K562 (cell line): ENCODE results near the gene TBXA2R. TPM values are rescaled to one million over a fixed set of nuclear protein-coding genes. Genes with fewer than 3 reads are reported as not detected.

Experiments used
- ARID2 ChIP-seq: fragments of 450-650 bp; IDR thresholded peaks from 2 replicates; pipeline ENCODE4 v1.6.1; 2017; ENCODE audit warnings: antibody characterized with exemption, mild to moderate bottlenecking
- BCLAF1 ChIP-seq, 2 experiments: fragments of 450-650 bp in 1 of 2; IDR thresholded peaks; 2 replicates each; pipeline ENCODE4 v1.6.1; 2011 to 2017; ENCODE audit warnings: low read depth in 2 of 2, antibody characterized with exemption in 1 of 2, borderline replicate concordance in 1 of 2, low read length in 1 of 2, mild to moderate bottlenecking in 1 of 2, mixed read lengths in 1 of 2; ENCODE audit not compliant: control insufficient read depth in 1 of 2
- BRD9 ChIP-seq: fragments of 450-650 bp; IDR thresholded peaks from 2 replicates; pipeline ENCODE4 v1.6.1; 2018; ENCODE audit warnings: low read depth; ENCODE audit not compliant: partially characterized antibody
- GABPB2 ChIP-seq: fragments of 250-450 bp; sonication (Bioruptor Pico); conservative IDR thresholded peaks from 2 replicates; pipeline ENCODE4 v1.5.1; 2021; ENCODE audit warnings: mild to moderate bottlenecking
- GATAD2A ChIP-seq: fragments of 450-650 bp; IDR thresholded peaks from 2 replicates; pipeline ENCODE4 v1.6.1; 2017
- HDGF ChIP-seq: fragments of 450-650 bp; IDR thresholded peaks from 2 replicates; pipeline ENCODE4 v1.6.1; 2016
- HLTF ChIP-seq: fragments of 450-650 bp; IDR thresholded peaks from 2 replicates; pipeline ENCODE4 v1.6.1; 2016
- MCM3 ChIP-seq: fragments of 450-650 bp; IDR thresholded peaks from 2 replicates; pipeline ENCODE4 v1.6.1; 2016
- MLX ChIP-seq, 2 experiments: fragments of 450-650 bp in 1 of 2; sonication (generic) in 1 of 2; formaldehyde crosslinking; conservative IDR thresholded peaks; 2 replicates each; pipeline versions ENCODE4 v1.4.0 to v1.8.1; 2020 to 2022; ENCODE audit warnings: mild to moderate bottlenecking in 1 of 2, missing genetic modification reagents in 1 of 2
- OTX1 ChIP-seq: fragments of 450-650 bp; formaldehyde crosslinking; IDR thresholded peaks from 2 replicates; pipeline ENCODE4 v1.4.0; 2022; ENCODE audit warnings: mild to moderate bottlenecking
- PHB2 ChIP-seq: fragments of 450-650 bp; IDR thresholded peaks from 2 replicates; pipeline ENCODE4 v1.6.1; 2017; ENCODE audit warnings: low read depth
- POLR2G ChIP-seq: fragments of 200-400 bp; formaldehyde crosslinking; IDR thresholded peaks from 2 replicates; pipeline ENCODE4 v1.6.1; 2017; ENCODE audit warnings: low read depth, mild to moderate bottlenecking, antibody characterized with exemption, low read length, moderate library complexity
- PYGO2 ChIP-seq: fragments of 450-650 bp; IDR thresholded peaks from 2 replicates; pipeline ENCODE4 v1.6.1; 2016; ENCODE audit warnings: mild to moderate bottlenecking, missing genetic modification characterization, moderate library complexity, missing compliant biosample characterization
- TFAM ChIP-seq: fragments of 250-450 bp; sonication (Bioruptor Pico); conservative IDR thresholded peaks from 2 replicates; pipeline ENCODE4 v1.5.0; 2021; ENCODE audit warnings: mild to moderate bottlenecking, moderate library complexity
- THRAP3 ChIP-seq: fragments of 450-650 bp; IDR thresholded peaks from 2 replicates; pipeline ENCODE4 v1.6.1; 2016; ENCODE audit warnings: mild to moderate bottlenecking, inconsistent platforms, borderline replicate concordance
- YBX1 ChIP-seq: fragments of 450-650 bp; IDR thresholded peaks from 2 replicates; pipeline ENCODE4 v1.7.1; 2016; ENCODE audit warnings: mild to moderate bottlenecking
- ZNF197 ChIP-seq: fragments of 200-800 bp; sonication (Bioruptor generic); IDR thresholded peaks from 2 replicates; pipeline ENCODE4 v1.6.1; 2016; ENCODE audit warnings: low read depth, missing genetic modification characterization, missing compliant biosample characterization
- ZNF431 ChIP-seq: sonication (generic); formaldehyde crosslinking; IDR thresholded peaks from 2 replicates; pipeline ENCODE4 v1.8.0; 2022; ENCODE audit warnings: mild to moderate bottlenecking, missing genetic modification reagents
- ZNF780A ChIP-seq: fragments of 250-450 bp; sonication (Bioruptor Pico); IDR thresholded peaks from 2 replicates; pipeline ENCODE4 v1.5.0; 2021; ENCODE audit warnings: mild to moderate bottlenecking
- polyA plus RNA-seq, 8 experiments: library from polyadenylated mRNA; depleted of rRNA in 4 of 8; stranded (reverse) in 5 of 8; unstranded in 3 of 8; fragments of >200 nt; fragmentation: Nextera tagmentation in 2 of 8; fragmentation: Illumina TruSeq in 1 of 8; extraction: Ambion mirVana in 2 of 8; extraction: Trizol in 1 of 8; gene quantifications; 2 replicates each; pipeline versions ENCODE4 v1.2.1 to v1.2.3, GENCODE V29; 2011 to 2014; ENCODE audit warnings: inconsistent platforms in 1 of 8, missing spikeins in 1 of 8
- total RNA-seq, 7 experiments: library from RNA; depleted of rRNA in 6 of 7; stranded (reverse); fragments of >200 nt in 6 of 7; fragmentation: Illumina TruSeq in 2 of 7; extraction: Trizol in 2 of 7; gene quantifications; 2 replicates each; pipeline versions ENCODE4 v1.2.1 to v1.2.3, GENCODE V29; 2011 to 2021; ENCODE audit warnings: low replicate concordance in 1 of 7
- TF ChIP-seq, protein P1 (sequence below): fragments of 450-650 bp; formaldehyde crosslinking; IDR thresholded peaks from 2 replicates; pipeline ENCODE4 v1.4.0; 2022; ENCODE audit warnings: missing genetic modification characterization
- TF ChIP-seq, protein P2 (sequence below): fragments of 450-650 bp; formaldehyde crosslinking; IDR thresholded peaks from 2 replicates; pipeline ENCODE4 v1.4.0; 2020; ENCODE audit warnings: mild to moderate bottlenecking, moderate library complexity
- TF ChIP-seq, protein P3 (sequence below): fragments of 450-650 bp; IDR thresholded peaks from 2 replicates; pipeline ENCODE4 v1.6.1; 2017; ENCODE audit warnings: antibody characterized with exemption

Gene TBXA2R
- total and polyA plus RNA-seq, 9 of the 15 experiments (the other 6 are each of a cell fraction or from before 2014, with no cell fraction given): 1.5 to 24.0 (median 2.8) TPM

DNA sequence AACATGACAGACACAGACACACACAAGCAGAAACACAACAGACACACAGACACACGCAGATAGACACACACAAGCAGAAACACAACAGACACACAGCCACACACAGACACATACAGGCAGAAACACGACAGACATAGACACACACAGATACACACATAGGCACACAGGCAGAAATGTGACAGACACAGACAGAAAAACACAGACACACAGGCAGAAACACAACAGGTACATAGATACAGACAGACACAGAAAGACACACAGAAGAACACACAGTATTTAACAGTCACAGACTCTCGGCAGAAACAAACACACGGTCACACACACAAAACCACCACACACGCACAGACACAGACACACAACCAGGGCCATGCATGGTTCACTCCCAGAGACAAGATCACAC is 905 bp downstream of the TBXA2R start (continued):
- TF ChIP-seq POLR2G: no peak
- no peak for TF ChIP-seq ZNF780A (CRISPR knock-in tag)
- 0 out of 2 replicates have a peak, but pooled peaks have one; percentile 37 for TF ChIP-seq ZNF431 (CRISPR knock-in tag)
- TF ChIP-seq BCLAF1 (IDR thresholded peaks at IDR 0.05; ENCODE audit: borderline replicate concordance in 1 of 2, control insufficient read depth in 1 of 2, low read depth in 2 of 2, low read length in 1 of 2): no peak; a peak in 1 of 4 replicates
- peak; percentile 74 for TF ChIP-seq HLTF
- TF ChIP-seq GABPB2 (CRISPR knock-in tag): no peak
- no peak; the same call in 1 of the 2 replicates for TF ChIP-seq HDGF
- no peak for TF ChIP-seq TFAM
- TF ChIP-seq, protein P1, sequence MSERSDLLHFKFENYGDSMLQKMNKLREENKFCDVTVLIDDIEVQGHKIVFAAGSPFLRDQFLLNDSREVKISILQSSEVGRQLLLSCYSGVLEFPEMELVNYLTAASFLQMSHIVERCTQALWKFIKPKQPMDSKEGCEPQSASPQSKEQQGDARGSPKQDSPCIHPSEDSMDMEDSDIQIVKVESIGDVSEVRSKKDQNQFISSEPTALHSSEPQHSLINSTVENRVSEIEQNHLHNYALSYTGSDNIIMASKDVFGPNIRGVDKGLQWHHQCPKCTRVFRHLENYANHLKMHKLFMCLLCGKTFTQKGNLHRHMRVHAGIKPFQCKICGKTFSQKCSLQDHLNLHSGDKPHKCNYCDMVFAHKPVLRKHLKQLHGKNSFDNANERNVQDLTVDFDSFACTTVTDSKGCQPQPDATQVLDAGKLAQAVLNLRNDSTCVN (CRISPR knock-in tag): peak; percentile 56; the same call in 1 of the 2 replicates
- 0 out of 2 replicates have a peak, but pooled peaks have one; percentile 26 for TF ChIP-seq OTX1 (CRISPR knock-in tag)
- TF ChIP-seq MCM3: no peak
- no peak for TF ChIP-seq PHB2
- no peak for TF ChIP-seq YBX1
- TF ChIP-seq ZNF197 (CRISPR knock-in tag): no peak
- TF ChIP-seq MLX (CRISPR knock-in tag; conservative IDR thresholded peaks at IDR 0.05): 0 out of 4 replicates have a peak, but pooled peaks of 1 of the 2 experiments have one; percentile 9
- no peak for TF ChIP-seq PYGO2
- TF ChIP-seq ARID2: 0 out of 2 replicates have a peak, but pooled peaks have one; percentile 19
- TF ChIP-seq, protein P2, sequence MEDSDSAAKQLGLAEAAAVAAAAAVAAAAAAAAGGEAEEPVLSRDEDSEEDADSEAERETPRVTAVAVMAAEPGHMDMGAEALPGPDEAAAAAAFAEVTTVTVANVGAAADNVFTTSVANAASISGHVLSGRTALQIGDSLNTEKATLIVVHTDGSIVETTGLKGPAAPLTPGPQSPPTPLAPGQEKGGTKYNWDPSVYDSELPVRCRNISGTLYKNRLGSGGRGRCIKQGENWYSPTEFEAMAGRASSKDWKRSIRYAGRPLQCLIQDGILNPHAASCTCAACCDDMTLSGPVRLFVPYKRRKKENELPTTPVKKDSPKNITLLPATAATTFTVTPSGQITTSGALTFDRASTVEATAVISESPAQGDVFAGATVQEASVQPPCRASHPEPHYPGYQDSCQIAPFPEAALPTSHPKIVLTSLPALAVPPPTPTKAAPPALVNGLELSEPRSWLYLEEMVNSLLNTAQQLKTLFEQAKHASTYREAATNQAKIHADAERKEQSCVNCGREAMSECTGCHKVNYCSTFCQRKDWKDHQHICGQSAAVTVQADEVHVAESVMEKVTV (CRISPR knock-in tag): no peak
- TF ChIP-seq, protein P3, sequence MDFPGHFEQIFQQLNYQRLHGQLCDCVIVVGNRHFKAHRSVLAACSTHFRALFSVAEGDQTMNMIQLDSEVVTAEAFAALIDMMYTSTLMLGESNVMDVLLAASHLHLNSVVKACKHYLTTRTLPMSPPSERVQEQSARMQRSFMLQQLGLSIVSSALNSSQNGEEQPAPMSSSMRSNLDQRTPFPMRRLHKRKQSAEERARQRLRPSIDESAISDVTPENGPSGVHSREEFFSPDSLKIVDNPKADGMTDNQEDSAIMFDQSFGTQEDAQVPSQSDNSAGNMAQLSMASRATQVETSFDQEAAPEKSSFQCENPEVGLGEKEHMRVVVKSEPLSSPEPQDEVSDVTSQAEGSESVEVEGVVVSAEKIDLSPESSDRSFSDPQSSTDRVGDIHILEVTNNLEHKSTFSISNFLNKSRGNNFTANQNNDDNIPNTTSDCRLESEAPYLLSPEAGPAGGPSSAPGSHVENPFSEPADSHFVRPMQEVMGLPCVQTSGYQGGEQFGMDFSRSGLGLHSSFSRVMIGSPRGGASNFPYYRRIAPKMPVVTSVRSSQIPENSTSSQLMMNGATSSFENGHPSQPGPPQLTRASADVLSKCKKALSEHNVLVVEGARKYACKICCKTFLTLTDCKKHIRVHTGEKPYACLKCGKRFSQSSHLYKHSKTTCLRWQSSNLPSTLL: 0 out of 2 replicates have a peak, but pooled peaks have one; percentile 19
- no peak for TF ChIP-seq BRD9
- TF ChIP-seq THRAP3: 0 out of 2 replicates have a peak, but pooled peaks have one; percentile 49
- TF ChIP-seq GATAD2A: no peak
